Ecto neural progenitor cell (in vitro differentiated cells): ENCODE results near the gene ARL5A.
"Not testable (repeated sequence)": the region's sequence is repeated elsewhere in the genome, so short reads cannot be mapped to it uniquely, and the experiment has no call there.

Source experiments
- DNase-seq: peaks from one replicate; pipeline ENCODE4 v3.0.0-alpha.2; 2018; ENCODE audit warnings: low spot score

The ARL5A gene, protein sequence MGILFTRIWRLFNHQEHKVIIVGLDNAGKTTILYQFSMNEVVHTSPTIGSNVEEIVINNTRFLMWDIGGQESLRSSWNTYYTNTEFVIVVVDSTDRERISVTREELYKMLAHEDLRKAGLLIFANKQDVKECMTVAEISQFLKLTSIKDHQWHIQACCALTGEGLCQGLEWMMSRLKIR

DNA sequence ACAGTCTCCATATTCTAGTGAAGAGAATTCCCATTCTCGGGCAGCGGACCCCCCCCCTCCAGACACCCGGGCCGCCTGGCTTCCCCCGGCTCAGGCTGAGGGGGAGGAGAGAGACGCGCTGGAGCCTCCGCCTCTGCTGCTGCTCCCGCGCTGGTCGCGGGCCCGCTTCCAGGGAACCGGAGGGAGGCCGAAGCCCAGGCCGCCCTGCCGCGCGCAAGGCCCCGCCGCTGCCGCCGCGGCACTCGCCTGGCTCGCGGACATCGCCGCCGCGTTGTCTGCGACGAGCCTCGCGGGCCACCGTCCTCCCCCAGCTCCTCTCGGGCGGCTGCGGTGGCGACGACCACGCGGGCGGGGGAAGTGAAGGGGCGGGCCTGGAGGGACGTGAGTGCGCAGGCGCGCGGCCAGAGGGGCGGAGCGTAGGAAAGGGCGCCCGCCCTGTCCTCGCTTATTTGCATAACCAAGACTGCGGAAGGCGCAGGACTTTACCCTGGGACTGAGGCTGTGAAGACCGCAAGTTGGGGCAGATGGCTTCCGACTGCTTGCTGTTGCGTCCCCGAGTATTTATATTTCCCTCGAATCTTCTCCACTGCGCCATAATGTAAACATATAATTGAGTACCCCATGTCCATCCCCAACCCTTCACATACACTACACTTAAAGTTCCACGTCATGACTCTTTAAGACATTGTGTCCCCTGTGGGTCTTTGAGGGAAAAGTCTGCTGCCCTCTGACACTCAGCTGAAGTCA is at the start of gene ARL5A:
TSS of gene ARL5A (minus strand) at position 279 of the 747 bp plus-strand sequence. CDS start at position 34, 245 bp downstream.
- DNase-seq = peak; percentile 97

DNA sequence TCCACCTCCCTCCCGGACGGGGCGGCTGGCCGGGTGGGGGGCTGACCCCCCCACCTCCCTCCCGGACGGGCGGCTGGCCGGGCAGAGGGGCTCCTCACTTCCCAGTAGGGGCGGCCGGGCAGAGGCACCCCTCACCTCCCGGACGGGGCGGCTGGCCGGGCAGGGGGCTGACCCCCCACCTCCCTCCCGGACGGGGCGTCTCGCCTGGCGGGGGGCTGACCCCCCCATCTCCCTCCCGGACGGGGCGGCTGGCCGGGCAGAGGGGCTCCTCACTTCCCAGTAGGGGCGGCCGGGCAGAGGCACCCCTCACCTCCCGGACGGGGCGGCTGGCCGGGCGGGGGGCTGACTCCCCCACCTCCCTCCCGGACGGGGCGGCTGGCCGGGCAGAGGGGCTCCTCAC is 47.4 kb upstream of the ARL5A start:
- not testable (repeated sequence) for DNase-seq

DNA sequence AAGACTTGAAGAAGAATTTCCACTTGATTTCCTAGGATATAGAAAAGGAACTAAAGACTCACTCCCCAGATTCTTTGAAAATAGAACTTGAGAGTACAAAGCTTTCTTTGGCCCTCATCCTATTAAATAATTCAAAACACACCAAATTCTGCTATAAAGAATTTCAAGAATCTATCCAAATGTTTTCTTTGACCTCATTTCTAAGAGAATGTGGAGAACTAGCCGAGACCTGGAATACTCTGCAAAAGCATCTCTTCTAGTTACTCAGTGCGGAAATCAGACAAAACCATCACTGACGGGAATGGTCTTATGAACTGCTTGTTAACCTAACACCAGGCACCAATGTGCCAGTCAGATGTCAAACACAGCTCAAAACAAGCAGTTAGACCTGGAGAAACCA is 44.2 kb upstream of the ARL5A start:
- DNase-seq = no peak

DNA sequence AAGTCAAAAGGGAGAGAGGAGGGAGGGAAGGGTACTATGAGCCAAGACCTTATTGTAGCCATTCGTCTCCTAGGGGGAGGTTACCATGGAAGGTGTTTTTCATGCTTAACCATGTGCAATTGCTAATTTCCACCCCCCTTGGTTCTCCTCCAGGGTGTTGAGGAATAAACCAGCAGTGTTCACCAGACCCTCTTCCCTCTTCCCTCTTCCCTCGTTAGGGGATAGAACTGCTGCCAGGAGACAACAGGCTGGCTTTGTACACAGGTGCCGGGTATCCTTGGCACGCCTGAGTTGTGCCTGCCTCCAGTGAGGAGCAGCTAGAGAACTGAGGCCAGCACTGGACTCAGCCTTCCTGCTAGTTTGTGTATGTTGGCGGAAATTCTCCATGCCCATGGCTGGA is 41.1 kb upstream of the ARL5A start:
- no peak for DNase-seq

DNA sequence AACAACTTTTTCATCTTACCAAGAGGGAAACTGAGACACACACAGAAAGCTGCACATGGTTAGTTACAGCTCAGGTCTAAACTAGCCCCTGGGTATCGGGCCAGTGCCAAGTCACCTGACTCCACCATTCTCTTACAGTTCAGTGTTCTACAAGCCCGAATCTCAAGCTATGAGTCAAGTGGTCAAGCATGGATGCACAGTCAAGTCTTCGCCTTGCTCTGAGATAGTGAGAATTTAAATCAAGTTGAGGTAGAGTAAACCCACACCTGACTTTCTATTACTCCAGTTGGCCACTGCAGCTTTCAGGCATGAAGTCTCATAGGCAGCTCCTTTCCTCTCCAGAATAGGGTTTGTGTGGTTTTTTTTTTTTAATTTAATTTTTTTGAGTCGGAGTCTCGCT is 34.5 kb upstream of the ARL5A start:
- no peak for DNase-seq

DNA sequence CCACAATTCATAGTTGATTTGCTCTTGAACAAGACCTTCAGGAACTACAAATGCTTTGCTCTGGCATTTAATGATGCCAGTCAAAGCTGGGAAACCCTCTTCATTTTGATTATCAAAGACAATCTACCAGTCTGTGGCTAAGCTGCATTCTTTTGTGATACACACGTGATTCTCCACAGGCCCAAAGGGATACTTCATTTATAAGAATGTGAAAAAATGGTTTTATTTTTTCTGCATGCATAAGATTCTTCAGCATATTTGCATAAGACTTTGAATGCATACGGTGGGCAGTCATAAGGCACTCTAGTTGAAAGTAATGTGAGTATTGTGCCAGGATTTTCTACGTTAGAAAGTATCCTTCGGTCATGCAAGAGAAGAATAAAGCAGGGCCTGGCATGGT is 33.0 kb upstream of the ARL5A start:
- no peak for DNase-seq

DNA sequence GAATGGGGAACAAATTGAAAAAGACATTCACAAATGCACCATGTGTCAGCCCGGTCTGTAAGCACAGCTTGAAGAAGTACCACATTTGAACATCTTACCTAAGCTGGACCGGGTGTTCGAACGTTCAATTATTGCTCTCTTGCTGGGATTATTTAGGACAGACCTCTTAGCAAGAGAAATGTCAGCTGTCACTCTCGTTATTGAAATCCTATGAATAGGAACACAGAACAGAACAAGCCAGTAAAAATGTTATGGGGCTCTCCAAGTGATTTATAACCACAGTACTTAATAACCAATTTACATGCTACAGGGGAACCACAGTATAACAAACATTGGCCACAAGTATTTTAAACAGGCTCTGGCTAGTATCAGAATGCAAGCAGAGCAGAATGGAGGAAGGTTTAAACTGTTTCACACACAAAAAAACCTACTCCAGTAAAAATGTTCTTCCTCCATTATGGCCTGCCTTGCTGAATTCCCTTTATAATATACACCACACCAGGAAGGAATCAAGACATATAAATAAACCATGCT is 32.5 kb upstream of the ARL5A start:
- DNase-seq = no peak

DNA sequence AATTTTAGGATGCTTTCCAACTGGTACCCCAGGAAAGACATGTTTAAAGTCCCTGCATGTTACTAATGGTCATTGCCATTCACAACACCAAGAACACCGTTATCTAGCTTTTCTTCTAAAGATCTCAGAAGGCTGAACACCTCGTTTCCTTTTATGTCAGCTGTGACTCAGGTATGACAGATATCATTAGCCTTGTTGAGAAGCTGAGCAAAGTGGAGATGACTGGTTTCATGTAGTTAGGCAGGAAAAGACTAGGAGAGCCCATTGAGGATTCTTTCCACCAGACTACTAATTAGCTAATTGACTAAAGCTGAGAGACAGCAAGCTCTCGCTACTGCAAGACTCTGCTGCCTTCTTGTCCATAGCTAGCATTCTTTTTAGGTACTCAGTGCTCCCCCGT is 32.0 kb upstream of the ARL5A start:
- no peak for DNase-seq

DNA sequence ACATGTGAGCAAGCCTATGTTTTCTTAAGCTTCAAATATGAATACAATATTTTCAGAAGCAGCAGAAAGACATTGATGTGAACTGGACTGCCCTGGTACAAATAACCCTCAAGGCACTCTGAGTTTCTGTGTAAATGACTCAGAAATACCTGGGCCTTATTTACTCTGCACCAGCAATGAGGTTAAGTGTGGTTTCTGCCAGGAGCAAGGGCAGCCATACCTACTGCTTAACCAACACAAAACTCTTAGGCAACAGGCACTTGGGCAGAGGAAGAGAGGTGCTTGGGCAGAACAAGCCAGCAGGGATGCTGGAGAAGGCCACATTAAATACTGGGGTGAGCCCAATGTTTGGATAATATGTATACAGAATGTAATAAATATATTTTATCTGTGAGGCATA is 29.4 kb upstream of the ARL5A start:
- no peak for DNase-seq

DNA sequence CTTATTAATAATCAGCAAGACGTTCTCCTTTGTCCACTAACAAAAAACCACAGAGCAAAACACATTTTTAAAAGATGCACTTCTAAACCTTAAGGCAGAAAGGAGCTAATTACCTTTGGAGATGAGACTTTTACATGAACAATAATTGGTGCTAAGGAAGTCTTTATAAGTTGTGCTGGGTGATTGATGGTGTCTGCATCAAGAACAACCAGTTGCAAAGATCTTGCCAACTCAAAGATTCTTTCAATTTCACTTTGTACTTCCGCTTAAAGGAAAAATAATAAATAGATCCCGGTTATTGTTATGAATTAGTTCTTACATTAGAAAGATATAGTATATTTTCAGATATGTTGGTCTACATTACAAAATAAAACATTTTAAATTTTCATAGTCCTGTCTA is 26.9 kb upstream of the ARL5A start:
- no peak for DNase-seq

DNA sequence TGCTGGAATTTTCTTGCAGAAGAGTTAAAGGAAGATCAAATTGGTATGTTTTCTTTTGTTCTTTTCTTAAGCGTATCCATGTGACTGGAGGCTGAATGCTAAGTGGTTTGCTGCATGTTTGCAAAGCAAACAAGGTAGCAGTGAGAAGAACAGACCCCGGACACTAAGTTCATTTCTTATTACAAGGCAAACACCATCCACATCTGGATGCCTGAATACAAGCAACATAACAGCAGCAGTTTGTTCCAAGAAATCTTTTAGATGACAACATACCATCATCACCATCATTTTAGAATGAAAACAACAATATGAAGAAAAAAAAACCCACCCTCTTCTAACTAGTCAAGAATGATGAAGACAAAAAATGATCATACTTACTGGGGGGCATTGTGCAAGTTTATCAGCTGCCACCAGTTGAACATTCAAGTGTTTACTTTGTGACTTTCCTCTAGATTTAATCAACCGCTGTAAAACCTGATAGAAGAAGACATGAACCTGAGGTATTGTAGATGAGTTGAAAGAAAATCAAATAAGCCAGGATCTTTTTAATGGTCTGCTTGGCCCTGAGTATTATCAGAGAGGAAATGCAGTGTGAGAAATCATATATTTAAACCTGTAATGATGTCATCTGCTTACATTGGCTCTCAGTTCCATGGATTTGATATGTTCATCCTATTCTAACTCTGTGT is 25.0 kb upstream of the ARL5A start:
- no peak for DNase-seq

DNA sequence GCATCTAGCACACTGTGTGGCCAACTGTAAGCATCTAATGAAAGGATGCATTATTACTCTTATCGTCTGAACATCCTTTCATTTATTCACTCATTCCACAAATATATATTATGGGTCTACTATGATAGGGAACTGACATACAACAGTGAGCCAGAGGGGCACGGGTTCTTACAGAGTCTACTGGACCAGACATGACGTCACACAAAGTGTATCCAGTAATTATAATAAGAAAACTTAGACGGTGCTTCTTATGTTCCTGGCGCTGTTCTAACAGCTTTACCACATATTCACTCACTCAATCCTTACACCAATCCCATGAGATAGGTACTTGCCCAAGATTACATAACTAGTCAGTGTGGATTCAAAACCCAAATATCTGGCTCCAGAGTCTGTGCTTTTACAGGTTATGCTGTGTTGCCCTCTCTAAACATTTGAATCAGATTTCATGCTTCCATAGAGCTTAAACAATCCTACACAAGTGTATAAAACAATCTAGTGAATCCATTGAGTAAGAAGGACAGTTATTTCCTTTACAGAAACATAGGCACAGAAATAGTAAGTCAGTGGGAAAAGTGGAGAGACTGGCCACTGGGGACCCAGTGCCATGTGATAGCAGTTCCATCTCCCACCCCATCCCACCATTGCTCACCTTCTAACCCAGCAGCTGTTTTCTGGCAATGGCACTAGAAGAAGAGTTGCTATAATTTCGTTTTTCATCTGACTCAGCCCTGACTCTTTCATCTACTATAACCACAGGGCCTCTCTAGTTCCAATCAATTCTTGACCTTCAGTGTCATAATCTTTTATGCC is 24.2 kb upstream of the ARL5A start:
- DNase-seq = no peak

DNA sequence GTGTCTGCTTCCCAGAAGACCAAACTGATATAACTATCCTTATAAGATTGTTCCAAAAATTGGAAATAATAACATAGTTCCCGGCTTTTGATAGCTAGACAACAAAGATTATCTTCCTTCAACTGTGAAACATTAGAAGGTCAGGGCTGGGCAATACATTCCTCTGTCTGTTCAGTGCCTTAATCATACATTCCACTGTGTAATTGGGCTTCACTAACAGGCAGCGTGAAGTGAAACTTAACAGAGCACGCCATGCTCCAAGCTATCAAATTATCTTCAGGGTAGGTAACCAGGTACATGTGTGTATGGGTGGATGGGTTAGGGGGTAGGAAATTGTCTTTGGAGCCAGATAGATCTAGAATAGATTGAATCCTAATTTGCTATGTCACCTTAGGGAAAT is 23.5 kb upstream of the ARL5A start:
- no peak for DNase-seq

DNA sequence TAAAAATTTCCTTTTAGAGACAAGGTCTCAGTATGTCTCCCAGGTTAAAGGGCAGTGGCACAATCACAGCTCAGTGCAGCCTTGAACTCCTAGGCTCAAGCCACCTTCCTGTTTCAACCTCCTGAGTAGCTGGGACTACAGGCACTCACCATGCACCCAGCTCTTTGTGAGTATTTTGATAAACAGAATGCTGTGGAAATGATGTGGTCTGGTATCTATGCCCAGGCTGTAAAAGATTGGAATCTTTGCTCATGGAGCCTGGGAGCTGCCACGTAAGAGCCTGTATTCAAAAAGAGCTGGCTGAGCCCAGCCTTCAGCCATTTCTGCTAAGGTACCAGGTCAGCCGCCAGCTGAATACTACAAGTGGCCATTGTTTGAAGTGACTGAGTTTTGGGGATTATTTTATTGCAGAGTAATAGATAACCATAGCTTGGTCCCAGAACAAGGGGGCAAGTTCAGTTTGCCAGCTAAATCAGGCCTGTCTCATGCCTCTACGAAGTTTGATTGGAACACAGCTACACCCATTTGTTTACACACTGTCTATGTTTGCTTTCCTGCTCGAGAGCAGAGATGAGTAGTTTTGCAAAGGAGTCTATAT is 21.3 kb upstream of the ARL5A start:
- no peak for DNase-seq

DNA sequence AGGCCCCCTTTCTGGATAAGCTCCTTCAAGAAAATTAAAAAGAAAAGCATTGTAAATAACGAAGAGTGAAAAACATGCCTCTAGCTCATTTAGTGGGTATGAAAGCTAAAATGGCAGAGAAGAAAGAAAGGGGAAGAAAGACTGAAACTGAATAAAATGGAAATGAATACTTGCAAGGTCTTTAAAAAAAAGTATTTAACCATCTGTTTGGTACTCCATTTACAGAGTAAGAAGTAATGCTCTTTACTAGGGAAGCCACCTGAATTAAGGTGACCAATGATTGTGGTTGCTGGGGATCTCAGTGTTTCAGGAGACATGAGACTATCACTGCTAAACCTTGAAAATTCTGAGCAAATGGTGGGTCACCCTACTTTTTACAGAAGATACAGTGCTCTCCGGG is 17.7 kb upstream of the ARL5A start:
- no peak for DNase-seq

DNA sequence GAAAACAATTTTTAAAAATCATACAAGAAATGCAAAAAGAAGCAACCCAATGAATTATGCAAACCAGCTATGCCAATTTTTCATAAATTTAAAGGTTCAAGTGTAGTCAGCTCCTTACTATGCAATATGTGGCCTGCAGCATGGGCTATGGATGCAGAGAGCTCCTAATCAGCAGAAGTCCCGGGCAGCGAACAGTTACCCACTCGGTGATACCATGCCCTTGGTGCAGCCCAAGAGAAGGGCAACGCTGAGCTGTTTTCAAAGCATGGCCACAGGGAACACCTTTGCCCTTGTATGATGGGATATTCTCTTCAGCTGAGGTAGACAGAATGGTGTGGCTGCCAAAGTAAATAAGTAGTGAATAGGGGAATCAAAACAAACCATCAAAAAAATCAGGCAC is 17.3 kb upstream of the ARL5A start:
- DNase-seq = no peak

DNA sequence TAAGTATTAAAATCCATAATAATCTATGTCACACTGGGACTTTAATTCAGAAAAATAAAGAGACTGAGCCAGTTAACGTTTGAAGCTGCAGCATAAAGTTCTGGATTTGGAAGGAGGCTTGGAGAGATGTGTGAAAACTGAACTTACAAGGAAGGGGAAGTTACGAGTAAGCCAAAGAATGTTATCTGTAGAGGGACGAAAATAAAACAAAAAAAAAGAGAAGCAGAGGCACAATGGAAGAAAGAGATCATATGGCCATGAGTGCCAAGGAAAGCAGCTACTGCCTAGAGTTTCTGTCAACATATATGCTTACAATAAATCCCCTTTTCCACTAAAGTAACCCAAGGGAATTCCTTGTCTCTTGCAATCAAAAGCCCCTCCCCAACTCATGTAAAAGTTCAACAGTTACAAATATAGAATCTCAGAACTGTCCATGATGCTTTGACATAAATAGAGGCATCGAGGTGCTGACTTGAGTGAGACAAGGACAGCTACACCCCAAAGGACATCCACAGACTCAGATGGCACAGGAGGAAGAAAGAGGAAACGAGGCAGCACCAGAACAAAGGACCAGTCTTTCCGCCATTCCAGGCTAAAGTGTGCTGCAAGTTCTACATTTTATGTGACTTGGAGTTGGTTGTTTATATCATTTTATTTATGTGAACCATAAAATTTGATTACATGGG is 16.1 kb upstream of the ARL5A start:
- no peak for DNase-seq

DNA sequence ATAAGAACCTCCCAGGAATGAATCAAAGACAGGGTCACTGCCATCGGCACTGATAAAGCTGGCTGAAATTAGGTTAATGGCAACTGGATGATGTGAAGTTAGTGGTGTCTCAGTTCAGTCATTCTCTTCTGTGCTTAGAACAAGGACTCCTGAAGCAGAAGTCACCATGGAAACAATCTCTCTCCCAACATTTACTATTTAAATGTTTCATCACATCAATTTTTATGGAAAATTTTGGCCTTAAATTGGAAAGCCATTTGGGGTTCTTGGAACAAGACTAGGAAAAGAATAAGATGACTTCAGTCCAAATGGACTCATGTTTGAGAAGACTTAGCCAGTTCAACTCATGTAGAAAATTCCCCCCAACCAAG is 15.5 kb upstream of the ARL5A start:
- no peak for DNase-seq

DNA sequence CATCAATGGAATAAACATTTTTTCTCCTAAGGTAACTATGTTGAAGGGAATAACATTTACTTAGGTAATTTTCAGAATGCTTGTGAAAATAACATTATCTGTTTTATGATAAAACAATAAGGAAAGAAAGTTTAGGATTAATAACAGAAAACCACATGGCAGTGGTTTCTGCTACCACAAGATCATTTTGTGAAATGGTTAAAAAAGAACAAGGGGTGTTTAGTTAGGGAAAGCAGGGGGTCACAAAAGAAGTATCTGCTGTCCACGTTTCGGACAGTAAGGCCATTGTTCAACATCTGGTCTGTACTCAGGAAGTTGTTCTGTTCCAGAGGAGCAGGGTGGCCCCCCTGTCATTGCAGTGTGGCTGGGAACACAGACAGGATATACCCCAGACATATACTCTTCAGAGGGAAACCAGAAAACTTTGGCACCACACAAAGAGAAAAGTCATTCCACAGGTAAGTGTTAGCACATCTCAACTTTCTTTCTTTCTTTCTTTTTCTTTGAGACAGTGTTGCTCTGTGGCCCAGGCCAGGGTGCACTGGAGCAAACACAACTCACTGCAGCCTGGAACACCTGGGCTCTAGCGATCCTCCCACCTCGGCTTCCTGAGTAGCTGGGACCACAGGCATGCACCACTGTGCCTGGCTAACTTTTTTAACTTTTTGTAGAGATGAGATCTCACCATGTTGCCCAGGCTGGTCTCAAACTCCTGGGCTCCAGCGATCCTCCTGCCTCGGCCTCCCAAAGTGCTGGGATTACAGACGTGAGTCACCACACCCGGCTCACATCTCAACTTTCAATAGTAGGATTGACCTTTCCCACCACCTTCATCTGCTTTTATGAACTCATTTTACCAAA is 14.8 kb upstream of the ARL5A start:
- DNase-seq = no peak

DNA sequence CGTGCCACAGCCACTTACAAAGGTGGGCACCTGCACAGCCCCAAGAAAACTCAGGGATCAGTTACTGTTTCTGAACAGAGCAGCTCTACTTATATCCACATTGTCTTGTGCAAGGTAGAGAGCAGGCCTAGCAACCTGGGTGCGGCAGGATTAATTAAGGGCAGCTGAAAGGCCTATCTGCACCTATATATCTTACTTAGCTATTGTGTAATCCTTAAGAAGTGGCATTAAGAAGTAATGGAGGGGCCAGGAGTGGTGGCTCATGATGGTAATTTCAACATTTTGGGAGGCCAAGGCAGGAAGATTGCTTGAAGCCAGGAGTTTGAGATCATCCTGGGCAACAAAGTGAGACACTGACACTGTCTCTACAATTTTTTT is 12.8 kb upstream of the ARL5A start:
- no peak for DNase-seq
